GM12878 (cell line): Measurements from ENCODE around the gene SMARCD1. TPM values are rescaled to one million over a fixed set of nuclear protein-coding genes. Genes with fewer than 3 reads are reported as not detected.
"Not testable (repeated sequence)": the region's sequence is repeated elsewhere in the genome, so short reads cannot be mapped to it uniquely, and the experiment has no call there.

ENCODE experiments used
- ATAC-seq: fragments of 200-7000 bp; cut with Tn5 transposase; 3 replicates; pipeline ENCODE4 v1.9.1; 2020; ENCODE audit warnings: mild to moderate bottlenecking, moderate library complexity
- BruUV-seq: library from RNA; stranded (reverse); fragments of 400-500 nt; replicated peaks from 2 replicates; lab custom pipeline; 2021; lab: Mats Ljungman, UMichigan
- CTCF ChIA-PET: fragments of 300-600 bp; sonication (Branson Sonifier 250); formaldehyde crosslinking; extraction: SDS; loops from one replicate; lab custom pipeline; 2021; ENCODE audit warnings: inconsistent platforms; lab: Yijun Ruan, JAX
- POLR2A ChIA-PET: fragments of 350-600 bp; formaldehyde crosslinking; extraction: SDS; loops from one replicate; lab custom pipeline; 2021; ENCODE audit warnings: inconsistent platforms; lab: Charles Lee
- RAD21 ChIA-PET: fragments of 300-600 bp; sonication (Branson Sonifier 250); formaldehyde crosslinking; loops from one replicate; lab custom pipeline; 2023; ENCODE audit warnings: antibody characterized with exemption; ENCODE audit not compliant: unreplicated experiment; lab: Charles Lee
- SMC1A ChIA-PET: fragments of 300-600 bp; sonication (Branson Sonifier 250); formaldehyde crosslinking; loops from one replicate; lab custom pipeline; 2023; ENCODE audit not compliant: unreplicated experiment, uncharacterized antibody; lab: Charles Lee
- DNase-seq: peaks from one replicate; pipeline ENCODE4 v3.0.0-alpha.2; 2011; ENCODE audit warnings: low read depth, low spot score
- FAIRE-seq: peaks from 3 replicates; lab custom pipeline; 2011; peaks lifted over from hg19 to GRCh38; lab: Jason Lieb, UNC
- H2AFZ ChIP-seq: 2 replicates; pipeline ENCODE4 v1.6.0; 2011; ENCODE audit warnings: low read depth, low read length, control low read depth; ENCODE audit not compliant: control insufficient read depth
- H3K27ac ChIP-seq: 2 replicates; pipeline ENCODE4 v1.5.1; 2011; ENCODE audit warnings: control low read depth; ENCODE audit not compliant: control insufficient read depth, insufficient read depth
- H3K27me3 ChIP-seq, 2 experiments: replicated peaks in 1 of 2; 2 replicates each; pipeline versions ENCODE4 v1.6.0 to v1.6.1; 2011; ENCODE audit warnings: low read length in 1 of 2; ENCODE audit not compliant: control insufficient read depth in 2 of 2, insufficient read depth in 2 of 2
- H3K36me3 ChIP-seq, 2 experiments: 2 replicates each; pipeline ENCODE4 v1.5.1; 2011; ENCODE audit warnings: low read length in 1 of 2; ENCODE audit not compliant: control insufficient read depth in 2 of 2, insufficient read depth in 2 of 2
- H3K4me1 ChIP-seq: 2 replicates; pipeline ENCODE4 v1.6.1; 2011; ENCODE audit warnings: mild to moderate bottlenecking, low read length, moderate library complexity, mixed read lengths; ENCODE audit not compliant: control insufficient read depth, insufficient read depth
- H3K4me2 ChIP-seq: 2 replicates; pipeline ENCODE4 v1.6.0; 2011; ENCODE audit warnings: control low read depth; ENCODE audit not compliant: control insufficient read depth, insufficient read depth
- H3K4me3 ChIP-seq: fragments of 200-600 bp; sonication (generic); 2 replicates; pipeline ENCODE4 v1.5.1; 2016
- H3K79me2 ChIP-seq: 2 replicates; pipeline ENCODE4 v1.6.0; 2011; ENCODE audit warnings: low read length; ENCODE audit not compliant: control insufficient read depth, insufficient read depth
- H3K9ac ChIP-seq: 2 replicates; pipeline ENCODE4 v1.8.0; 2011; ENCODE audit warnings: low read length, control low read depth, mixed read lengths; ENCODE audit not compliant: control insufficient read depth, insufficient read depth
- H3K9me3 ChIP-seq: replicated peaks from 3 replicates; pipeline ENCODE4 v1.5.1; 2011; ENCODE audit warnings: mild to moderate bottlenecking, low read length; ENCODE audit not compliant: control insufficient read depth, insufficient read depth
- H4K20me1 ChIP-seq: 2 replicates; pipeline ENCODE4 v1.6.0; 2011; ENCODE audit not compliant: control insufficient read depth, insufficient read depth
- ASH2L ChIP-seq: fragments of 300-600, 200-600 bp; sonication (generic); IDR thresholded peaks from 2 replicates; pipeline ENCODE4 v1.6.1; 2017; ENCODE audit warnings: low read depth, mild to moderate bottlenecking, borderline replicate concordance
- BMI1 ChIP-seq: fragments of 450-650 bp; IDR thresholded peaks from 2 replicates; pipeline ENCODE4 v1.6.1; 2016; ENCODE audit warnings: mild to moderate bottlenecking, moderate library complexity, borderline replicate concordance
- CHD2 ChIP-seq: IDR thresholded peaks from 2 replicates; pipeline ENCODE4 v1.6.1; 2011; ENCODE audit warnings: low read depth, low read length, improper control_type of control experiment, borderline replicate concordance
- KAT2A ChIP-seq: conservative IDR thresholded peaks from 2 replicates; pipeline ENCODE4 v1.6.1; 2011; ENCODE audit warnings: low read depth, low read length; ENCODE audit not compliant: control insufficient read depth
- NBN ChIP-seq: fragments of 450-650 bp; IDR thresholded peaks from 2 replicates; pipeline ENCODE4 v1.6.1; 2016
- NRF1 ChIP-seq: conservative IDR thresholded peaks from 2 replicates; pipeline ENCODE4 v1.6.1; 2011; ENCODE audit warnings: mild to moderate bottlenecking, low read depth, low read length, improper control_type of control experiment
- SMARCA5 ChIP-seq: fragments of 450-650 bp; IDR thresholded peaks from 2 replicates; pipeline ENCODE4 v1.6.1; 2017; ENCODE audit warnings: mild to moderate bottlenecking
- TCF7 ChIP-seq: IDR thresholded peaks from 2 replicates; pipeline ENCODE4 v1.6.1; 2014; ENCODE audit warnings: antibody characterized with exemption, borderline replicate concordance
- USF2 ChIP-seq: IDR thresholded peaks from 2 replicates; pipeline ENCODE4 v1.6.1; 2011; ENCODE audit warnings: low read depth, low read length, improper control_type of control experiment, borderline replicate concordance
- ZNF274 ChIP-seq: IDR thresholded peaks from one replicate; pipeline ENCODE4 v1.8.0; 2011; ENCODE audit not compliant: insufficient read length, insufficient read depth
- WGBS: methylation state at CpG from one replicate; pipeline ENCODE4 v1.1.6; 2016; ENCODE audit warnings: low lambda C conversion rate; ENCODE audit not compliant: insufficient replicate concordance, insufficient coverage; ENCODE audit errors: missing lambda C conversion rate; 5-methylcytosine and 5-hydroxymethylcytosine counted together
- in situ Hi-C: fragments of 300-500 bp; cut with MboI; formaldehyde crosslinking; loops from 9 replicates; pipeline ENCODE4 v1.14.3; 2018; ENCODE audit warnings: mixed read lengths
- intact Hi-C: fragments of 100-400 bp; cut with micrococcal nuclease; formaldehyde crosslinking; loops from one replicate; pipeline ENCODE4 v1.14.2; 2022; ENCODE audit not compliant: unreplicated experiment
- polyA plus RNA-seq, 11 experiments: library from polyadenylated mRNA; depleted of rRNA in 4 of 11; unstranded in 6 of 11; stranded (reverse) in 5 of 11; fragments of >200 nt; fragmentation: Nextera tagmentation in 4 of 11; fragmentation: Illumina TruSeq in 1 of 11; extraction: Ambion mirVana in 4 of 11; extraction: Trizol in 1 of 11; gene quantifications; 1 replicate in 1 of 11; 2 replicates in 10 of 11; pipeline versions ENCODE4 v1.2.1 to v1.2.3, GENCODE V29; 2011 to 2016; ENCODE audit warnings: inconsistent platforms in 2 of 11, missing spikeins in 2 of 11, low read depth in 1 of 11
- total RNA-seq, 4 experiments: library from RNA; depleted of rRNA in 3 of 4; stranded (reverse); fragments of >200 nt in 3 of 4; fragmentation: Illumina TruSeq in 1 of 4; extraction: Trizol in 1 of 4; gene quantifications; 2 replicates each; pipeline versions ENCODE4 v1.2.1 to v1.2.3, GENCODE V29; 2013 to 2021
- TF ChIP-seq, protein P1 (sequence below): fragments of 450-650 bp; IDR thresholded peaks from 2 replicates; pipeline ENCODE4 v1.6.1; 2017; ENCODE audit warnings: mild to moderate bottlenecking, low read depth, inconsistent platforms; ENCODE audit not compliant: poor library complexity, severe bottlenecking
- TF ChIP-seq, protein P2 (sequence below): IDR thresholded peaks from 2 replicates; pipeline ENCODE4 v1.6.1; 2012; ENCODE audit warnings: low read depth, low read length, improper control_type of control experiment

The SMARCD1 gene
- total and polyA plus RNA-seq, 10 of the 15 experiments (the other 5 are each of a cell fraction or from before 2014, with no cell fraction given) = 1.4 to 92.4 (median 58.9) TPM

- in situ Hi-C loops = no loop called here
- BruUV-seq = no TSS peak
- SMC1A ChIA-PET = interaction anchor here (1.4 to 2.8 kb wide), 3 partner anchors 9 to 137 kb away, joined by 3 to 12 read pairs (median 5); no protein-coding TSS in a partner anchor
- Histone ChIP-seq H3K36me3 (no peaks in the 10 kb centered on the region; a peak in 2 of 4 replicates), H2AFZ (no peak overlapping the region), H4K20me1 (no peaks in the 10 kb centered on the region), H3K79me2 (no peaks in the 10 kb centered on the region; the same call in 1 of the 2 replicates), H3K27ac (no peak overlapping the region), H3K9ac (no peak overlapping the region), H3K4me3 (no peak overlapping the region), H3K27me3 (no peaks in the 10 kb centered on the region), H3K9me3 (no peaks in the 10 kb centered on the region), H3K4me1 (no peaks in the 10 kb centered on the region)
- POLR2A ChIA-PET = interaction anchor here (0.6 to 1.5 kb wide), 4 partner anchors 14 to 394 kb away, joined by 3 to 4 read pairs (median 4); no protein-coding TSS in a partner anchor
- DNase-seq = no peak
- intact Hi-C loops = no loop called here
- CTCF ChIA-PET = interaction anchor here (0.6 to 2.3 kb wide), 6 partner anchors 15 to 167 kb away, joined by 3 to 8 read pairs (median 4); partner anchors contain the start of gene COX14
- no peak for FAIRE-seq
- RAD21 ChIA-PET = no interaction called here
- ATAC-seq = no peak
- 100% methylated on average over 3 of the region's 4 CpGs for WGBS
- TF ChIP-seq SMARCA5 (no peak), BMI1 (no peak), ZNF274 (no peak), CHD2 (no peak), TCF7 (no peak), ASH2L (no peak), NRF1 (no peak), NBN (no peak), USF2 (no peak), KAT2A (no peak)
- TF ChIP-seq, protein P1, sequence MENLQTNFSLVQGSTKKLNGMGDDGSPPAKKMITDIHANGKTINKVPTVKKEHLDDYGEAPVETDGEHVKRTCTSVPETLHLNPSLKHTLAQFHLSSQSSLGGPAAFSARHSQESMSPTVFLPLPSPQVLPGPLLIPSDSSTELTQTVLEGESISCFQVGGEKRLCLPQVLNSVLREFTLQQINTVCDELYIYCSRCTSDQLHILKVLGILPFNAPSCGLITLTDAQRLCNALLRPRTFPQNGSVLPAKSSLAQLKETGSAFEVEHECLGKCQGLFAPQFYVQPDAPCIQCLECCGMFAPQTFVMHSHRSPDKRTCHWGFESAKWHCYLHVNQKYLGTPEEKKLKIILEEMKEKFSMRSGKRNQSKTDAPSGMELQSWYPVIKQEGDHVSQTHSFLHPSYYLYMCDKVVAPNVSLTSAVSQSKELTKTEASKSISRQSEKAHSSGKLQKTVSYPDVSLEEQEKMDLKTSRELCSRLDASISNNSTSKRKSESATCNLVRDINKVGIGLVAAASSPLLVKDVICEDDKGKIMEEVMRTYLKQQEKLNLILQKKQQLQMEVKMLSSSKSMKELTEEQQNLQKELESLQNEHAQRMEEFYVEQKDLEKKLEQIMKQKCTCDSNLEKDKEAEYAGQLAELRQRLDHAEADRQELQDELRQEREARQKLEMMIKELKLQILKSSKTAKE = no peak
- TF ChIP-seq, protein P2, sequence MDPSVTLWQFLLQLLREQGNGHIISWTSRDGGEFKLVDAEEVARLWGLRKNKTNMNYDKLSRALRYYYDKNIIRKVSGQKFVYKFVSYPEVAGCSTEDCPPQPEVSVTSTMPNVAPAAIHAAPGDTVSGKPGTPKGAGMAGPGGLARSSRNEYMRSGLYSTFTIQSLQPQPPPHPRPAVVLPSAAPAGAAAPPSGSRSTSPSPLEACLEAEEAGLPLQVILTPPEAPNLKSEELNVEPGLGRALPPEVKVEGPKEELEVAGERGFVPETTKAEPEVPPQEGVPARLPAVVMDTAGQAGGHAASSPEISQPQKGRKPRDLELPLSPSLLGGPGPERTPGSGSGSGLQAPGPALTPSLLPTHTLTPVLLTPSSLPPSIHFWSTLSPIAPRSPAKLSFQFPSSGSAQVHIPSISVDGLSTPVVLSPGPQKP = no peak
- TF ChIP-seq, all 136 proteins: peak for 0
- H3K4me2 ChIP-seq = no peak overlapping the region
Measured at GRCh38 chr12:50147281-50147680, 62.1 kb downstream of the SMARCD1 start.

DNA sequence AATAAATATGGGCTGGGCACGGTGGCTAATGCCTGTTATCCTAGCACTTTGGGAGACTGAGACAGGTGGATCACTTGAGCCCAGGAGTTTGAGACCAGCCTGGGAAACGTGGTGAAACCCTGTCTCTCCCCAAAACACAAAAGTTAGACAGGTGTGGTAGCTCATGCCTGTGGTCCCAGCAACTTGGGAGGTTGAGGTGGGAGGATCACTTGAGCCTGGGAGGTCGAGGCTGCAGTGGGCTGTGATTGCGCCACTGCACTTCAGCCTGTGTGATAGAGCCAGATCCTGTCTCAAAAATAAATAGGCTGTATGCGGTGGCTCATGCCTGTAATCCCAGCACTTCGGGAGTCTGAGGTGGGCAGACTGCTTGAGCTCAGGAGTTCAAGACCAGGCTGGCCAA, 62.9 kb downstream of the SMARCD1 start:
- RAD21 ChIA-PET, H3K27ac ChIP-seq, intact Hi-C loops, H3K4me3 ChIP-seq, DNase-seq, H3K4me1 ChIP-seq, H3K4me2 ChIP-seq, POLR2A ChIA-PET, BruUV-seq, H4K20me1 ChIP-seq, H3K79me2 ChIP-seq, in situ Hi-C loops, ATAC-seq, H3K27me3 ChIP-seq, H3K36me3 ChIP-seq, H3K9ac ChIP-seq, FAIRE-seq, H3K9me3 ChIP-seq, H2AFZ ChIP-seq: not testable (repeated sequence)
- WGBS = 85% methylated on average over 6 of the region's 6 CpGs
- CTCF ChIA-PET = interaction anchor here (0.7 kb wide), 1 partner anchor 167 kb away, joined by 3 read pairs; no protein-coding TSS in a partner anchor
- SMC1A ChIA-PET = interaction anchor here (0.8 to 2.8 kb wide), 4 partner anchors 8 to 137 kb away, joined by 3 to 12 read pairs (median 4); no protein-coding TSS in a partner anchor
